ENCODE results near the gene TTC7B.

The TTC7B gene

DNA sequence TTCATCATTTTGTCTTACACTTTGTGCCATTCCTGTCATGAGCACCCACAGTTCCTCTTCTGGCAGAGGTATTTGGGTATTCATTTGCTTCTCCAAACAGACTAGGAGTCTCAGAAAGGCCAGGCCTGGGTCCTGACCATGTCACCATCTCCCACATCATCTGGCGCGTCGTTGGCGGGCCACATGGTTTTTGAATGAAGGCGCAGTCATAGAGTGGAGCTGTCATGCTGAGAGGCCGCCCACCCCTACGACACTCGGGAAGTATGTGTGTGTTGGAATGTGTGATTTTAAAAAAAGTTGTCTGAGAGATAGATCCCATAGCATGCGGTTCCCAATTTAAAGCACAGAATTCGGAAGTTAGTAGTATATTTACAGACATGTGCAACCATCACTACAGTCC lies 15.6 kb upstream of the TTC7B start:
- H3K27ac ChIP-seq (replicated peaks) = no peak overlapping the region
- TF ChIP-seq POLR2AphosphoS5 (IDR thresholded peaks at IDR 0.05; ENCODE audit: low read depth) (no peak), SPI1 (IDR thresholded peaks at IDR 0.05; ENCODE audit: borderline replicate concordance, low read depth) (no peak), GABPA (IDR thresholded peaks at IDR 0.05; ENCODE audit: low read depth) (no peak)
- TF ChIP-seq, protein P1, sequence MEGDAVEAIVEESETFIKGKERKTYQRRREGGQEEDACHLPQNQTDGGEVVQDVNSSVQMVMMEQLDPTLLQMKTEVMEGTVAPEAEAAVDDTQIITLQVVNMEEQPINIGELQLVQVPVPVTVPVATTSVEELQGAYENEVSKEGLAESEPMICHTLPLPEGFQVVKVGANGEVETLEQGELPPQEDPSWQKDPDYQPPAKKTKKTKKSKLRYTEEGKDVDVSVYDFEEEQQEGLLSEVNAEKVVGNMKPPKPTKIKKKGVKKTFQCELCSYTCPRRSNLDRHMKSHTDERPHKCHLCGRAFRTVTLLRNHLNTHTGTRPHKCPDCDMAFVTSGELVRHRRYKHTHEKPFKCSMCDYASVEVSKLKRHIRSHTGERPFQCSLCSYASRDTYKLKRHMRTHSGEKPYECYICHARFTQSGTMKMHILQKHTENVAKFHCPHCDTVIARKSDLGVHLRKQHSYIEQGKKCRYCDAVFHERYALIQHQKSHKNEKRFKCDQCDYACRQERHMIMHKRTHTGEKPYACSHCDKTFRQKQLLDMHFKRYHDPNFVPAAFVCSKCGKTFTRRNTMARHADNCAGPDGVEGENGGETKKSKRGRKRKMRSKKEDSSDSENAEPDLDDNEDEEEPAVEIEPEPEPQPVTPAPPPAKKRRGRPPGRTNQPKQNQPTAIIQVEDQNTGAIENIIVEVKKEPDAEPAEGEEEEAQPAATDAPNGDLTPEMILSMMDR (IDR thresholded peaks at IDR 0.05; ENCODE audit: insufficient read depth, low read length) = no peak
- TF ChIP-seq, protein P2, sequence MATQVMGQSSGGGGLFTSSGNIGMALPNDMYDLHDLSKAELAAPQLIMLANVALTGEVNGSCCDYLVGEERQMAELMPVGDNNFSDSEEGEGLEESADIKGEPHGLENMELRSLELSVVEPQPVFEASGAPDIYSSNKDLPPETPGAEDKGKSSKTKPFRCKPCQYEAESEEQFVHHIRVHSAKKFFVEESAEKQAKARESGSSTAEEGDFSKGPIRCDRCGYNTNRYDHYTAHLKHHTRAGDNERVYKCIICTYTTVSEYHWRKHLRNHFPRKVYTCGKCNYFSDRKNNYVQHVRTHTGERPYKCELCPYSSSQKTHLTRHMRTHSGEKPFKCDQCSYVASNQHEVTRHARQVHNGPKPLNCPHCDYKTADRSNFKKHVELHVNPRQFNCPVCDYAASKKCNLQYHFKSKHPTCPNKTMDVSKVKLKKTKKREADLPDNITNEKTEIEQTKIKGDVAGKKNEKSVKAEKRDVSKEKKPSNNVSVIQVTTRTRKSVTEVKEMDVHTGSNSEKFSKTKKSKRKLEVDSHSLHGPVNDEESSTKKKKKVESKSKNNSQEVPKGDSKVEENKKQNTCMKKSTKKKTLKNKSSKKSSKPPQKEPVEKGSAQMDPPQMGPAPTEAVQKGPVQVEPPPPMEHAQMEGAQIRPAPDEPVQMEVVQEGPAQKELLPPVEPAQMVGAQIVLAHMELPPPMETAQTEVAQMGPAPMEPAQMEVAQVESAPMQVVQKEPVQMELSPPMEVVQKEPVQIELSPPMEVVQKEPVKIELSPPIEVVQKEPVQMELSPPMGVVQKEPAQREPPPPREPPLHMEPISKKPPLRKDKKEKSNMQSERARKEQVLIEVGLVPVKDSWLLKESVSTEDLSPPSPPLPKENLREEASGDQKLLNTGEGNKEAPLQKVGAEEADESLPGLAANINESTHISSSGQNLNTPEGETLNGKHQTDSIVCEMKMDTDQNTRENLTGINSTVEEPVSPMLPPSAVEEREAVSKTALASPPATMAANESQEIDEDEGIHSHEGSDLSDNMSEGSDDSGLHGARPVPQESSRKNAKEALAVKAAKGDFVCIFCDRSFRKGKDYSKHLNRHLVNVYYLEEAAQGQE (IDR thresholded peaks at IDR 0.05; ENCODE audit: insufficient replicate concordance, low read depth) = no peak
- no peaks in the 10 kb centered on the region for H3K27me3 ChIP-seq (ENCODE audit: insufficient read depth, poor library complexity, severe bottlenecking)
- no peak for DNase-seq (ENCODE audit: low read depth in 1 of 2, low spot score in 1 of 2)
- no peak overlapping the region for H3K4me3 ChIP-seq (replicated peaks; ENCODE audit: insufficient read depth, low read length)

DNA sequence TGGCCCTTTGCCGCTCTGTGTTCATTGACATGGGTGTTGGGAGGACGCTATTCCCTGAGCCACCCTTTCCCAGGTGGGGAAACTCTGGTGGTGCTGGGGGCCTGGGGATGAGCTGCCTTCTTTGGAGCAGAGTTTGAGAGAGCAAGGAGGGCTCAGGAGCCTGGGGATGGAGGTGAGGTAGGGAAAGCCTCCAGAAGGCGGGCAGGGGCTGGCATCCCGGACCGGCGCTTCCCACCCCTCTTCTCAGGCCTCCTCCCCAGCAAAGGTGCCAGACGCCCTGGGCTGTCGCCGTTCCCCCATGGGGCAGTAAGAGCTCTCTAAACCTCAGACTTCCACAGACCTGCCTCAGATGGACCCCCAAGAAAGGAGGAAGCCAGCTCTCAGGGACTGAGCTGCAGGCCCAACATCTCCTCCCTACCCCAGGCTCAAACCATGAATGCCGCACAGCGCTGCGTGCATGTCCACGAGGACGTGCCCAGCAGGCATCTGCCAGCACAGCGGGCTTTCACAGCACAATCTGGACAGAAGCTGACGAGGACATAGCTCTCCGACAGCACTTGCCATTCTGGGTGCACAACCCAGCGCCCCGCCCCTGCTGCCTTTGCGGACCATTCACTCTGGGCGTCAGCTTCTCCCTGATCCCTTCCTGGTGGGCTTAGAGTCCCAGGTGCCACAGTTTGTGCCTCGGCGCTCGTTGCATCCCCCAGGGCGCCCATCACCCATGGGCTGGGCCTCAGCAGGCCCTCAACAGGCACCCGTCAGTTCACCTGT lies 14.9 kb upstream of the TTC7B start:
- Histone ChIP-seq H3K4me3 (replicated peaks; ENCODE audit: insufficient read depth, low read length) (no peak overlapping the region), H3K27ac (replicated peaks) (no peak overlapping the region), H3K27me3 (ENCODE audit: insufficient read depth, poor library complexity, severe bottlenecking) (no peaks in the 10 kb centered on the region)
- TF ChIP-seq, protein P2 (IDR thresholded peaks at IDR 0.05; ENCODE audit: insufficient replicate concordance, low read depth) = no peak
- no peak for TF ChIP-seq GABPA (IDR thresholded peaks at IDR 0.05; ENCODE audit: low read depth)
- TF ChIP-seq SPI1 (IDR thresholded peaks at IDR 0.05; ENCODE audit: borderline replicate concordance, low read depth) = no peak
- DNase-seq (ENCODE audit: low read depth in 1 of 2, low spot score in 1 of 2) = no peak

DNA sequence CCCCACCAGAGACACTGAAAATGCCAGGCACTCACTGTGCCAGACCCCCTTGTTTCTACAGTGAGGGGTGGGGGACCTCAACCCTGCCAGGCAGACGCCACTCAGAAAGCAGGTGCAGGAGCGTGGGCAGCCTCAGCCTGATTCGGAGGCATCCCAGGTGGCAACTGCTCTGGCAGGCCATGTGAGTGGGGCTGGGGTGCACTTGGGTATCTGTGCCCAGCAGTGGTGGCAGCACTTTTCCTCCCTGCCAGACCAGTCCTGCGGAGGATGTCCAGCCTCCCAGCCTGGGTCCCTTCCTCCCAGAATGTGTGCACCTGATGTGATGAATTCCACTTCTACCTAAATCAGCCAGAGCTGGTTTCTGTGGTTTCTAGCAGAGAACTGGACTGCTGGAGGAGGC lies 13.4 kb upstream of the TTC7B start:
- H3K27me3 ChIP-seq (ENCODE audit: insufficient read depth, poor library complexity, severe bottlenecking) = no peaks in the 10 kb centered on the region
- no peak overlapping the region for H3K4me3 ChIP-seq (replicated peaks; ENCODE audit: insufficient read depth, low read length)
- DNase-seq (ENCODE audit: low read depth in 1 of 2, low spot score in 1 of 2) = no peak
- TF ChIP-seq, protein P1 (IDR thresholded peaks at IDR 0.05; ENCODE audit: insufficient read depth, low read length) = no peak
- TF ChIP-seq GABPA (IDR thresholded peaks at IDR 0.05; ENCODE audit: low read depth) (no peak), SPI1 (IDR thresholded peaks at IDR 0.05; ENCODE audit: borderline replicate concordance, low read depth) (no peak), POLR2AphosphoS5 (IDR thresholded peaks at IDR 0.05; ENCODE audit: low read depth) (no peak)
- TF ChIP-seq, protein P2 (IDR thresholded peaks at IDR 0.05; ENCODE audit: insufficient replicate concordance, low read depth) = no peak
- no peak overlapping the region for H3K27ac ChIP-seq (replicated peaks)

Data from HL-60 (cell line).